Neutrophil (primary cell): ENCODE results near the gene NKX2-2.

ENCODE experiments used
- H3K27ac ChIP-seq: fragments of 200-600 bp; sonication (generic); 2 replicates; pipeline ENCODE4 v1.5.1; 2016; ENCODE audit warnings: mild to moderate bottlenecking, moderate library complexity
- H3K27me3 ChIP-seq: fragments of 200-600 bp; sonication (generic); 2 replicates; pipeline ENCODE4 v1.6.0; 2016; ENCODE audit warnings: mild to moderate bottlenecking
- H3K36me3 ChIP-seq: fragments of 200-600 bp; sonication (generic); 2 replicates; pipeline ENCODE4 v1.5.1; 2017
- H3K4me1 ChIP-seq, 2 experiments: fragments of 200-600 bp in 1 of 2; sonication (generic) in 1 of 2; 1 replicate in 1 of 2; 2 replicates in 1 of 2; pipeline versions ENCODE4 v1.5.1 to v1.6.1; 2013 to 2016; ENCODE audit warnings: low read depth in 1 of 2, low read length in 1 of 2, mild to moderate bottlenecking in 1 of 2, moderate library complexity in 1 of 2; ENCODE audit not compliant: control insufficient read depth in 1 of 2, insufficient read depth in 1 of 2
- H3K4me3 ChIP-seq, 2 experiments: fragments of 200-600 bp in 1 of 2; sonication (generic) in 1 of 2; 1 replicate in 1 of 2; 2 replicates in 1 of 2; pipeline ENCODE4 v1.5.1; 2013 to 2016; ENCODE audit warnings: low read depth in 1 of 2, low read length in 1 of 2, mild to moderate bottlenecking in 1 of 2, moderate library complexity in 1 of 2
- H3K9me3 ChIP-seq: fragments of 200-600 bp; sonication (generic); 2 replicates; pipeline ENCODE4 v1.5.1; 2016
- TF ChIP-seq, protein P1 (sequence below): fragments of 200-600 bp; sonication (generic); IDR thresholded peaks from 2 replicates; pipeline ENCODE4 v1.5.1; 2016; ENCODE audit warnings: antibody characterized with exemption

NKX2-2 gene

DNA sequence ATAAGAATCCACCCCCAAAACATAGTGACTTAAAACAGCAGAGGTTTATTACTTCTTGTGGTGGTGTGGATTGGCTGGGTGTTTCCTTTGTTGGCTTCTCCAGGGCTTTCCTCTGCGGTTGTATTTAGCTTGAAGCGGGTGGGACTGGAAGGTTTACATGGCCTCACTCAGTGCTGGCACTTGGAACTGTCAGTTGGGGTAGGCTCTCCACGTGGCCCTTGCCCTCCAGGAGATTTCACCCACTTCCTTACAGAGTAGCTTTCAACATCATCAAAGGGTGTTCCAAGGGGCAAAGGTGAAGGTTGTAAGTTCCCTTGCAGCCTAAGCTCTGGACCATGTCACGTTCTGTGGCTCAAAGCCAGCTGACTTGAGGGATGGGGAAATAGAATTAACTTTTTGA lies 32.5 kb upstream of the NKX2-2 start:
- Histone ChIP-seq H3K4me3 (no peak overlapping the region), H3K36me3 (no peaks in the 10 kb centered on the region), H3K4me1 (no peaks in the 10 kb centered on the region), H3K27ac (no peak overlapping the region), H3K27me3 (peaks cover 72% of the 10 kb centered on the region), H3K9me3 (no peaks in the 10 kb centered on the region)
- TF ChIP-seq, protein P1, sequence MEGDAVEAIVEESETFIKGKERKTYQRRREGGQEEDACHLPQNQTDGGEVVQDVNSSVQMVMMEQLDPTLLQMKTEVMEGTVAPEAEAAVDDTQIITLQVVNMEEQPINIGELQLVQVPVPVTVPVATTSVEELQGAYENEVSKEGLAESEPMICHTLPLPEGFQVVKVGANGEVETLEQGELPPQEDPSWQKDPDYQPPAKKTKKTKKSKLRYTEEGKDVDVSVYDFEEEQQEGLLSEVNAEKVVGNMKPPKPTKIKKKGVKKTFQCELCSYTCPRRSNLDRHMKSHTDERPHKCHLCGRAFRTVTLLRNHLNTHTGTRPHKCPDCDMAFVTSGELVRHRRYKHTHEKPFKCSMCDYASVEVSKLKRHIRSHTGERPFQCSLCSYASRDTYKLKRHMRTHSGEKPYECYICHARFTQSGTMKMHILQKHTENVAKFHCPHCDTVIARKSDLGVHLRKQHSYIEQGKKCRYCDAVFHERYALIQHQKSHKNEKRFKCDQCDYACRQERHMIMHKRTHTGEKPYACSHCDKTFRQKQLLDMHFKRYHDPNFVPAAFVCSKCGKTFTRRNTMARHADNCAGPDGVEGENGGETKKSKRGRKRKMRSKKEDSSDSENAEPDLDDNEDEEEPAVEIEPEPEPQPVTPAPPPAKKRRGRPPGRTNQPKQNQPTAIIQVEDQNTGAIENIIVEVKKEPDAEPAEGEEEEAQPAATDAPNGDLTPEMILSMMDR: no peak

DNA sequence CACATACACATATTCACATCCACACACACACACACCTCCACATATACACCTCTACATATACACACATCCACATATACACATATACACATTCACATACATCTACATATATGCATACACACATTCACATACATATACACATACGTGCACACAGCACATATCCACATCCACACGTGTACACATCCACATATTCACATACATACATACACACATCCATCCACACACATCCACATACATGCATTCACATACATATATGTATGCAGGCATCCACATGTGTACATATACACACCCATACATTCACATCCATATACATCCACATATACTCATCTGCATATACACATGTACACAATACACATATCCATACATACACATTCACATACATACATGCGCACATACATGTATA lies 25.6 kb upstream of the NKX2-2 start:
- H3K27ac ChIP-seq: no peak overlapping the region
- no peaks in the 10 kb centered on the region for H3K36me3 ChIP-seq
- H3K9me3 ChIP-seq: no peaks in the 10 kb centered on the region
- H3K27me3 ChIP-seq: peaks cover 73% of the 10 kb centered on the region
- TF ChIP-seq, protein P1: no peak
- no peaks in the 10 kb centered on the region for H3K4me1 ChIP-seq
- H3K4me3 ChIP-seq: no peak overlapping the region

DNA sequence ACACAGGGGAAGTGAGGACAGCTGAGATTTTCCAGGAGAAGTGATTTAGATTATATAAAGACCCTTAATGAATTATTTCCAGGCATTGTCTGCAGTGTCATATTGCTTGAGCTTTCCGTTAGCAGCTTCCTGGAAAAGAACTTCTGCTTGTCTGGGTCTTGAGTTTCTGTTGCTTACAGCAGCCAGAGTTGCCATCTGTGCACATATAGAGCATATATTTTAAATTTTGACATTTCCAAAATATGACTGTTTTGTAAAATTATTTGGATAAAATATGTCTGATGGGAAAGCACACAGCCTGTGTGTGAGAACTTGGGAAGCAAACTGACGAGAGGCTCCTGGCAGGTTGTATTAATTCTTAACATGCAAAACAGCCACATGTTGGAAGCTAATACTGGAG lies 21.0 kb upstream of the NKX2-2 start:
- peaks cover 84% of the 10 kb centered on the region for H3K27me3 ChIP-seq
- TF ChIP-seq, protein P1: no peak

DNA sequence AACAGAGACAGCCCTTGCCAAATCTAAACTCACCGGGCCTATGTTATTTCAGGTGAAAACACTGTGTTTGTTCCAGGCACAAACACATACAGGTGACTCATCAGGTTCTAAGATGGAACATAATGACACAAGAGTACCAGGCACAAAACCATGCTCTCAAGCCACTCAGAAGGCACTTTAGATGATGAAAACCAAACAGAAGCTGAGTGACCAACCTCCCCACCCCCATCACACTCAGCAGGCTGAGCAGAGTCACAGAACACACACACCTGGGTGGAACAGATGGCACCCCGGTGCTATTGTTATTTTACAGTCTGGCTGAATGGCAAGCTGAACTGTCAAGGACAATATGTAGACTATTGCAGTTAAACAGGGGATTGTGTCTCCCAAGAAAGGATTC lies 20.6 kb upstream of the NKX2-2 start:
- no peaks in the 10 kb centered on the region for H3K4me1 ChIP-seq
- H3K27me3 ChIP-seq: peaks cover 84% of the 10 kb centered on the region
- TF ChIP-seq, protein P1: no peak
- no peaks in the 10 kb centered on the region for H3K9me3 ChIP-seq
- no peak overlapping the region for H3K4me3 ChIP-seq
- no peaks in the 10 kb centered on the region for H3K36me3 ChIP-seq
- H3K27ac ChIP-seq: no peak overlapping the region

More for the DNA sequence above, 21.0 kb upstream of the NKX2-2 start:
- Histone ChIP-seq H3K4me1 (no peaks in the 10 kb centered on the region), H3K36me3 (no peaks in the 10 kb centered on the region), H3K27ac (no peak overlapping the region), H3K4me3 (no peak overlapping the region), H3K9me3 (no peaks in the 10 kb centered on the region)

DNA sequence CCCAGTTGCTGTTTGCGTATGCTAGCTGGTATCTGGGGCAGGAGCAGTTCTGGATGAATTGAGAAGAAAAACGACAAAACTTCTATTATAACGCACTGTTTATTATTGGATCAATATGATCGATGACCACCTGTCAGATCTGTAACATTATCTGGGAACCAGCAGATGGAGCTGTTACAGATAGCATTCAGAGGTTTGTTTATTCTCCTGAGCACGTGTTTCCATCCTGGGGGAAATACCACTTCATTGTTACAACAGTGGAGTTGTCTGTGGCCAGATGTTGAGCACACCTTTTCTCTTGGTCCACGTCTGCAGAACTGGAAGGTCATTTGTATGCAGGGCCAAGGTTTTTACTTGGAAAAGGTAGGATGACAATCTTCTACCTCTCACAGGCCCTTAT lies 16.0 kb upstream of the NKX2-2 start:
- H3K27me3 ChIP-seq: peaks cover 100% of the 10 kb centered on the region
- TF ChIP-seq, protein P1: no peak
- no peak overlapping the region for H3K4me3 ChIP-seq
- no peaks in the 10 kb centered on the region for H3K9me3 ChIP-seq
- no peak overlapping the region for H3K27ac ChIP-seq
- no peaks in the 10 kb centered on the region for H3K4me1 ChIP-seq
- H3K36me3 ChIP-seq: no peaks in the 10 kb centered on the region

DNA sequence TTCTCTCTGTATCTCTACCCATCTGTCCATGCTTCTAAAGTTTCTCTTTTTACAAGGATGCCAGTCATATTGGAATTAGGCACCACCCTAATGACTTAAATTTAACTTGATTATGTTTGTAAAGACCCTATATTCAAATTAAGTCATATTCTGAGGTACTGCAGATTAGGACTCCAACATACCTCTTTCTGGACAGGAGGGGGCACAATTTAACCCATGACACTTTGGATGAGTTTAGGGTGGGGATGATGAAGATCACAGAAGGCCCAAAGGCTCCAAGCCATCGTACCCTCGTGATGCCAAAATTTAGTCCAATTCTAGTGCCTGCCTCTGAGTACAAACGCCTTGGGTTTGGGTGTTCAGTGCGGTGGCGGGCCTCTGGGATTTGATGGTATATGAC lies 15.0 kb upstream of the NKX2-2 start:
- Histone ChIP-seq H3K27ac (no peak overlapping the region), H3K9me3 (no peaks in the 10 kb centered on the region), H3K36me3 (no peaks in the 10 kb centered on the region), H3K4me3 (no peak overlapping the region), H3K27me3 (peaks cover 100% of the 10 kb centered on the region), H3K4me1 (no peaks in the 10 kb centered on the region)
- TF ChIP-seq, protein P1: no peak
